NCI-H1694 treated with DMSO at 0.1 percent for 48 hours (cell line): ENCODE data around the gene FAM83B.
"Not testable (repeated sequence)": the region's sequence is repeated elsewhere in the genome, so short reads cannot be mapped to it uniquely, and the experiment has no call there.

Experiments used
- DNase-seq: peaks from one replicate; lab custom pipeline; 2025; lab: John Stamatoyannopoulos, UW

FAM83B gene

GRCh38 chr6:54861905-54862616 is 15.5 kb downstream of the FAM83B start:
- no peak for DNase-seq

DNA sequence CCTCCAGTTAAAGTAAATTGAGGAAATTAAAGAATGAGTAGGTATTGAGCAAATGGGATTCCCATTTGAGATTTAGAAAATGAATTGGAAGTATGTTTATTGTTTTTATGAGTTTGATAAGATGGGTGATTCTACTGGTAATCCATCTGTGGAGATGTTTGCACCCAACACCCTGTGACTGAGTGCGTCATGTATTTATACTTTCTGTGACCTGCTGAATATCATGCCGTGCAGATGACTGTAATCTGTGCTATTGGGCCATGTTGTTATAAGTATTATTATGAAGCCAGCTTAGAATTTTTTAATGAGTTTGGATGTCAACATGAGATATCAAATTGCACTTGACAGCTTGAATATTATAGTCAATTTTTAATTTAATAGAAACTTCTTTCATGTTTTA is 17.7 kb downstream of the FAM83B start:
- DNase-seq: no peak

- DNase-seq: no peak
Observed at GRCh38 chr6:54865091-54865631, 18.6 kb downstream of the FAM83B start.

- DNase-seq: no peak
Observed at GRCh38 chr6:54868556-54868955, 22.0 kb downstream of the FAM83B start.

- DNase-seq: no peak
Observed at GRCh38 chr6:54873599-54873998, 27.0 kb downstream of the FAM83B start.

GRCh38 chr6:54874349-54875048 is 27.9 kb downstream of the FAM83B start:
- no peak for DNase-seq

DNA sequence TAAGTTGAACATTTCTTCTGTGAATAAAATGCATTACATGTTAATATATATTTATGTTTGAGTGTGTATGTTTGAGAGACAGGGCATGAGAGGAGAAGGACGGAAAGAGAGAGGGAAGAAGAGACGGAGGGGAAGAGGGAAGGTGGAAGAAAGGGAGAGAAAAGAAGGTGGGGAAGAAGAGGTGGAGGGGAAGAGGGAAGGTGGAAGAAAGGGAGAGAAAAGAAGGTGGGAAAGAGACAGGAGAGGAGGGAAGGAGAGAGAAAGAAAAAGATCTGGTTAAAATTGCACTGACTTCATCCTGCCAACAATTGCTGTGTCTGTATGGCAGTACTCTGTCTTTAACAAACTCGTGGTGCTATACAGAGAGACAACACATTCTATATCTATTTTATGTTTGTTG is 29.0 kb downstream of the FAM83B start:
- no peak for DNase-seq

DNA sequence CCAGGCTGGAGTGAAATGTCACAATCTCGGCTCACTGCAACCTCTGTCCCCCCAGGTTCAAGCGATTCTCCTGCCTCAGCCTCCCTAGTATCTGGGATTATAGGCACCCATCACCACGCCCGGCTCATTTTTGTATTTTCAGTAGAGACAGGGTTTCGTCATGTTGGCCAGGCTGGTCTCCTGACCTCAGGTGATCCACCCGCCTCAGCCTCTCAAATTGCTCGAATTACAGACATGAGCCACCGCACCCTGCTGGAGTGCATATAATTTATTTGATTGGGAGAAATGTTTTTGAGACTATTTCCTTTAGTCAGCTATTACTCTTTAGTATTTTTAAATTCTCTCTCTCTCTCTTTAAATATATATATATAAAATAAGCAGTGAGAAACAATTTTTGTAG is 29.8 kb downstream of the FAM83B start:
- no peak for DNase-seq

GRCh38 chr6:54876871-54877270 is 30.3 kb downstream of the FAM83B start:
- DNase-seq: no peak

- DNase-seq: no peak
Observed at GRCh38 chr6:54877713-54878317, 31.2 kb downstream of the FAM83B start.

- DNase-seq: no peak
Observed at GRCh38 chr6:54878718-54879117, 32.1 kb downstream of the FAM83B start.

- no peak for DNase-seq
Observed at GRCh38 chr6:54879188-54879985, 32.8 kb downstream of the FAM83B start.

GRCh38 chr6:54881067-54881730 is 34.6 kb downstream of the FAM83B start:
- no peak for DNase-seq

GRCh38 chr6:54881891-54882290 is 35.3 kb downstream of the FAM83B start:
- DNase-seq: not testable (repeated sequence)

DNA sequence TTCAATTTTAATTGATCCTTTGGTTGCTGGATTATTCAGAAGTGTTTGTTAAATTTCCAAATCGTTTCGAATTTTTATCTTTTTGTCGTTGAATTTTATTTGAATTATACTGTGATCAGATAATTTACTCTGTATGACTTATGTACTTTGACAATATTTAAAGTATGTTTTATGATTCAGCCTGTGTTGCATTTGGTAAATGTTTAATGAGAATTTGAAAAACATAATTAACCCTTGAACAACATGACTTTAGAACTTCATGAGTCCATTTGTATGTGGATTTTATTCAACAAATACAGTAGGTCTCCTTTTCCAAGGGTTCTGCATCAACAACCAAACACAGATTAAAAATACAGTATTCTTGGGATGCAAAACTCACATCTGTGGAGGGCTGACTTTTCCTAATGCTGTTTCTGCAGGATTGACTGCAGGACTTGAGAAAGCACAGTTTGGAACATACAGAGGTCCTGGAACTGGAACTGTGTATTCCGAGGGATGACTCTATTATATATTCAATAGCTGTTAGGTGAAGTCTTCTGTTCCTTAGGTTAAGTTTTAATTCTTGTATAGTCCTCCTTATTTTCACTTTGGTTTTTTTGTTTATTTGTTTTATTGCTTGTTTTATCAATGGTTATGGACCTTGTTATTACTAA is 40.5 kb downstream of the FAM83B start:
- DNase-seq: no peak

- no peak for DNase-seq
Observed at GRCh38 chr6:54891536-54891935, 45.0 kb downstream of the FAM83B start.

DNA sequence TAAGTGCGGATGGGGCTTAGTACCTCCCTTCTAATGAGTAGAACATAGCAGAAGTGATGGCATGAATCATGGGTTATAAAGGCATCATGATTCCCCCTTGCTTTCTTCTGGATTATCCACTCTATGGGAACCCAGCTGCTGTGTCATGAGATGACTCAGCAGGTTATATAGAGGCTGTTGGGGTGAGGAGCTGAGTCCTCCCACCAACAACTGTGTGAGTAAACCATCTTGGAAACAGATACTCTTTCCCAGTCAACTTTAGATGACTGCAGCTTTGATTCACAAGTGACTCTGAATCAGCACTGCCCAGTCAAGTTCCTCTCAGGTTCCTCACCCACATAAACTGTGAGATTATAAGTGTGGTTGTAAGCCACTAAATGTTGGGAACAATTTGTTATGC is 46.3 kb downstream of the FAM83B start:
- DNase-seq: no peak

GRCh38 chr6:54893818-54894217 is 47.2 kb downstream of the FAM83B start:
- no peak for DNase-seq

- DNase-seq: no peak
Observed at GRCh38 chr6:54896302-54896701, 49.7 kb downstream of the FAM83B start.

DNA sequence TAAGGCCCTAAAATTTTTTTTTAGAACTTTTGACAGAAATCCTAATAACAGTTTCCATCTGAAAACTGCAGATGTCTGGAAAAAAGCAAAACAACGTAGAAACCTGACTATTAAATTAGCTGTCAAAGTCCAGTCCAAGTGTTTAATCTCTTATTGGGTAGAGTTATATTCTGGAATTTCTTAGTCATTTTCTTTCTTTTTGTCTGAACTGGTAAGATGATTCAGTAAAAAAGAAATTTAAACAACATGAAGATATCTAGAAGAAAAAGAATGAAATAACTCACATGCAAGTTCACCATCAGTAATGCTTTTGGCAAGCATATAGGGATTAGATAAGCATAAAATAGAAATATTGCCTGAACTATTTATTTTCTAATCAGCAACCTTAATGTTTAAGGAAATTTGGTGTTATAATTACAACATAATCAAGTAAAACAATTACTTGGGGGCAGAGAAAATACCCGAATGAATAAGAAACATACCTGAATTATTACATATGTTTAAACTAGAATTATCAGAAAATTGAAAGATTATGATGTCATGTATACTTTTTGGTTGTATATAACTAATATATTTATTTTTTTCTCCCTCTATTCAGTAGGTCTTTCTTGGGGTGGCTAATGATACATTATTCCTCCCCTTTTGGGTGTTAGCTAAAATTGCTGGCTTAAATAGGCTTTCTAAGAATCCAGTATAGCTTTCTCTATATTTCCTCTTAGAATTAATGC is 51.1 kb downstream of the FAM83B start:
- DNase-seq: no peak
